Cerebellar cortex (tissue), 1 donor: ENCODE results near the gene LRCH4.
"Not testable (repeated sequence)": the region's sequence is repeated elsewhere in the genome, so short reads cannot be mapped to it uniquely, and the experiment has no call there.

Source experiments
- DNase-seq: peaks from one replicate; pipeline ENCODE4 v3.0.0-alpha.2; 2015; ENCODE audit warnings: low spot score

LRCH4 gene

GRCh38 chr7:100567751-100568175, 18.2 kb downstream of the LRCH4 start:
- no peak for DNase-seq

GRCh38 chr7:100567031-100567730, 18.7 kb downstream of the LRCH4 start:
- no peak for DNase-seq

GRCh38 chr7:100566018-100566531, 19.9 kb downstream of the LRCH4 start:
- DNase-seq = no peak

DNA sequence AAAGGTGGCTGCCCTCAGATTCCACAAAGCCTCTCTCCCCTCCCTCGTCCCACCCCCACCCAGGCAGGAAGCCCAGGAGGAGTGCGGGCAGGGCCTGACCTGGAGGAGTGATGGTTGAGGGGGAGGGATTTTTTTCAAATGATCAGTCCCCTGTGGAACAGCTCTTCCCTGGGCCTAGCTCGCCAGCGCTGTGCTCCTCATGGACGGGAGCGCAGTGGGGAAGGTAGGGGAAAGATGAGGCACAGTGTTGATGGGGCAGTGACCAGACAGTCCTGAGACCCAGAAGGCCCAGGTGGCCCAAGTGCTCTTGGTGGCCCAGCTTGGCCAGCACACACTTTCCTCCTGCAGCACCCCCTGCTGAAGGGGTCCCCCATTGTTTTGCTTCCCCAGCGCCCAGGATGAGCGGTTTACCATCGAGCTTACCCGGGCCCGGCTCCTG, 20.8 kb downstream of the LRCH4 start:
- DNase-seq = no peak

GRCh38 chr7:100564405-100564804, 21.5 kb downstream of the LRCH4 start:
- not testable (repeated sequence) for DNase-seq

GRCh38 chr7:100563809-100564400, 22.0 kb downstream of the LRCH4 start:
- peak; percentile 75 for DNase-seq

- no peak for DNase-seq
These were observed 22.8 kb downstream of the LRCH4 start for GRCh38 chr7:100563100-100563564.

DNA sequence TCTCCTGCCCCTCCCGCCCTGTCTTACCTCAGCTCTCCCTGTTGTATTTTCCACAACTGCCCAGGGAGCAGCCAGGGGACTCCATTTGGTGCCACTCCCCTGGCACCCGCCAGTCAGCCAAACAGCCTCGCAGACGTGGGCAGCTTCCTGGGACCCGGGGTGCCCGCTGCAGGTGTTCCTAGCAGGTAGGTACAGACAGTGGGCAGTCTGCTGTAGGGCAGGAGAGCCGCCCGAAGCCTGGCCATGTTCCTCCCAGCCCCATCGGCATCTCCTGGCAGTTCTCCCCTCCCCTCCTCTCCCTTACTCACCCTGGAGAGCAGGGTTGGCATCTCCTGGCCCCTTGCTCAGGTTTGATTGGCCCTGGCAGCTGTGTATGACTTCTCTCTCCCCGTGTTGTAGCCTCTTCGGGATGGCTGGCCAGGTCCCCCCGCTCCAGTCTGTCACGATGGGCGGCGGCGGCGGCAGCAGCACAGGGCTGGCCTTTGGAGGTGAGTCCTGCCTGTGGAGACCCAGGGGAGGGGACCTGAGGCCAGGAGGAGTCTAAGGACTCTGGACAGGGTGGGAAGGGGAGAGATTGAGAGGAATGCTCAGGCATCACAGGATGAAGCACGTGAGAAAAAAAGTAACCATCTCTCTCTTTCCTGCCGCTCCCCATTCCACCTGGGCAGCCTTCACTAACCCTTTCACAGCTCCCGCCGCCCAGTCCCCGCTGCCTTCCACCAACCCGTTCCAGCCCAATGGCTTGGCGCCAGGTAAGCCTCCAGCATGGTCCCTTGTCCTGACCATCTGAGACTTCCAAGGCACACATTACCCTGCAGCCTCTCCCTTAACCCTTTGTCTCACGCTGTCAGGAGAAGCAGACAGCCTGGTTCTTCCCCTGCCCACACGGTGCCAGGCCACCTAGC, 23.5 kb downstream of the LRCH4 start:
- DNase-seq = peak; percentile 61

GRCh38 chr7:100561491-100562194, 24.3 kb downstream of the LRCH4 start:
- DNase-seq = no peak

- DNase-seq = no peak
These were observed 26.8 kb downstream of the LRCH4 start for GRCh38 chr7:100559127-100559526.

DNA sequence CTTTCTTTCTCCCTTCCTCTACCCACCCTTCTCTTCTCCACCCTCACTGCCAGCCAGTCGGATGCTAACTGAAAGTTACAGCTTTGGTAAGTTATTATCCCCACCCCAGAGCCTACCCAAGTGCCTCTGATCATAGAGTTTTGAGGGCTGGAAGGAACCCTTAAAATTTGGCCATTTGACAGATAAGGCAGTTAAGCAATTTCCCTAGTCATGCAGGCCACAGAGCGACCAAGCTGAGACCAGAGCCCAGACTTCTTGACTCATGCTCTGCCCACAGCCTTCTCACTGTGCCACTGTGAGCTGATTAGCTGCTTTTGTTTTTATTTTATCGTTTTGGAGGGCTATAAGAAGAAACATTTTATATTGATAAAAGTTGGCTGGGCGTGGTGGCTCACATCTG, 29.4 kb downstream of the LRCH4 start:
- no peak for DNase-seq

GRCh38 chr7:100555701-100556100, 30.2 kb downstream of the LRCH4 start:
- no peak for DNase-seq

DNA sequence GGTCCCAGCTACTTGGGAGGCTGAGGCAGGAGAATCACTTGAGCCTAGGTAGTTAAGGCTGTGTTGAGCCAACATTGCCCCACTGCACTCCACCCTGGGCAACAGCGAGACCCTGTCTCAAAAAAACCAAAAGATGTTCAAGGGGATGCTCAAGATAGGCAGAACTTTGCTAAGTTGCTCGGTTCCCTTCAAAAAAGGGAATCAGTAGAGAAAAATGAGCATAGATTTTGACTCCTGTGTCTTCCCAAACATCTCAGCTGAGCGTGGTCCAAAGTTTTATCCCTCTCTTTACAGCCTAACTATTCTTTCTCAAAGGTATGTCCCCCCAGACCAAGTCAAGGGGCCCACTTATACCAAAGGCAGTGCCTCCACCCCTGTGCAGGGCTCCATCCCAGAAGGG, 32.9 kb downstream of the LRCH4 start:
- no peak for DNase-seq

DNA sequence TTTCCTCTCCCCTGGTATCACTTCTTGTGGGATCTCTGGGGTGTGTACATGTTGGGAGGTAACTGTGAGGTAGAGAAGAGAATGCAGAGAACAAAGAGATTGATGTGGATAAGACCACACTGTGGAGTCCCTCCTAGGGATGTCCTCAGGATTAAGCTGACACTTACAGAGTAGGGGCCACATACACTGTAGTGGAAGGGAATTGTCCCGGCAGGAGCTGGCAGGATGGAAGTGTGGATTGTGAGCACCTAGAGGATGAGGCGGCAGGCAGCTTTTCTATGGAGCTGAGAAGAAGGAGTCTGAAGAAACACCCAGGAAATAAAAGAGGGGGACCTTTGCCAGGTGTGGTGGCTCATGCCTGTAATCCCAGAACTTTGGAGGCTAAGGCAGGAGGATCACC, 33.4 kb downstream of the LRCH4 start:
- no peak for DNase-seq

- DNase-seq = not testable (repeated sequence)
These were observed 37.5 kb downstream of the LRCH4 start for GRCh38 chr7:100548446-100548845.

DNA sequence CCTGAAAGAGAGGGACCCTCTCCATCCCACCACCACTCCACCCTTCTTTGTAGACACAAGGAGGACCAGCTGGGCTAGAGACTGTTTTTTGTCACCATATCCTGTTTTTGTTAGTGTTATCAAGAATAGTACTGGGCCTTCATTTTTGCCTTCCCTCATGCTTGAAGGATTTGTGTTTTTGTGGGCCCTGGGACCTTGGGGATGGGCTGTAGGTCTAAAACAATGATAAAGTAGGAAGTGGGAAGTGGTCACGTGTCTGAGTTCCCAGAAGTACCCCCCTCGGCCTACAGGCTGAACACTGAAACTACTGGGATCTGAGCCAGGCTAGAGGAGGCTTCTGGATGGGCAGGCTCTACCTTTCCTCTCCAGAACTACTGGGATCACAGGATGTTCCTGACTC, 38.1 kb downstream of the LRCH4 start:
- no peak for DNase-seq

DNA sequence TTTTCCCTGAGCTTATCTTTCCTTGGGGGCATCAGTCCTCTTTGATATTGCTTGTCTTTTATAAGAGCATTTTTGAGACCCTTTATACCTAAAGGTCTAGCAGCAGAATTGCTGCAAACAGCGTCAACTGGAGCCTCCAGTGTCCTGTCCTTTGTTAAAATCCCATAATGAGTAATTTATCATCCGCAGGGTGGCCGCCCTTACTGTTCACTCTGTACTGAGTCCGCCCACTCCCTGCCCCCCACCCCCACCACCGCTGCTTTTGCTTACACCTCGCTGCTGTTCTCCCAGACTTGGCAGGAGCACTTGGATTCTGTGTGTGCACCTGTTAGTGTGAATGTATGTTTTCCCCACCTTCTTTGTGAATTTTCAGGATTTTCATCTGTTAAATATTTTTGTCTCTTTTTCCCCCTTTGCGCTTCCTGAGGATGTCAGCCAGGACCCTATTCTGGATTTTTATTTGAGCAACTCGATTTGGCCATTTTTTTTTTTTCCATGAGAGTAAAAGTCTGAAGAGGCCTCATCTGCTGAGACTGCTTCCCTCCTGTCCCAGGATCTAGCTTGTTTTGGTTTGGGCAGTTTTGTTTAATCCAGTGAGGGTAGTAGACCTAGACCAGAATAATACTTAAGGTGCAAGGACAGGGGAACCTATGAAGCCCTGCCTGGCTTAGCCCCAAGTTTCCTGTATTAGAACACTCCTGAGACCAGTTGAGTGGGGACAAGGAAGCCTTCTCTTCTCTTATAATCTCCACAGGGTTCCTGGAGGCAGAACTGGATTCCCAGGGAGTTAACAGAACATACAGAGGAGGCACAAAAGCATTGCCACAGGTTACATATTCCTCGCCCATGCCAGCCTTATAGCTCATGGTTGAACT, 38.8 kb downstream of the LRCH4 start:
- no peak for DNase-seq

DNA sequence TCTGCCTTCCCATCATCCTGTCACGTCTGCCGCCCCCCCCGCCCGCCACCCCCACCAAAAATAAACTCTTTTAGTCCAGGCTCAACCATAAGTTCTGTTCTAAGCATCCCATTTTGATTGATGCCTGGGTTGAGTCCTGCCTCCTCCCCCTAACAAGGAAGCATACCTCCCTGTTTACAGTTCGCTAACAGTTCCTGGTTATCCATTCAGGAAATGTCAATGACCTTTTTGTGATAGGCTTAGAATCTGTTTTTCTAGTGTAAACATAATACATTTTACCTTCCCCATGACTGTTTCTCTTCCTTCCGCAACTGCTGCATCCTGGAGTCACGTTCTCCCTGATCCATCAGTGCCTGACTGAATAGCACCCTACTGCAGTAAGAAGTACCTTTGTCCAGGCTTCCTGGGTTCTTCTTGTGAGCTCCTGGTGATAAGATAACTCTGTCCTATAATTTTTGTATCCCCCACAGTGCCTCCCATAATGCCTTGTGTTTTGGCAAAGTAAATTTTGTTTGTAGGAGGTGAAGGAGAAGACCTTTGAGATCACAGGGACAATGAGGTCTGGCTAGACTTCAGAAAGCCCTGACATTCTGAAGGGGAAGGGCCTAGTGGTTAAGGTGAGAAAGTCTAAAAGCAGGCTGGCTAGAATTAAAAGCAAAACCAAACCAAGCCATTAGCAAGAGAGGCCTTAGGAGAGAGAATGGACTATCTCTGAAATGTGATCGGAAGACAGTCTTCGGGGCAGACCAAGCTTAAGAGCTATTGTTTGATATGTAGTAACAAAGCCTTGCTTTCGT, 39.6 kb downstream of the LRCH4 start:
- no peak for DNase-seq

GRCh38 chr7:100545360-100546128, 40.4 kb downstream of the LRCH4 start:
- peak; percentile 81 for DNase-seq
